Fibroblast of lung (primary cell): ENCODE results near the gene GSG1. TPM values are rescaled to one million over a fixed set of nuclear protein-coding genes. Genes with fewer than 3 reads are reported as not detected.
A peak's percentile ranks its signal among the peaks of the same experiment; 100 is the strongest.

Source experiments
- DNase-seq, 2 donors: peaks; one replicate each; pipeline versions ENCODE4 v3.0.0 to v3.0.0-alpha.2; 2010; ENCODE audit warnings: low read depth in 2 of 2
- H2AFZ ChIP-seq: 2 replicates; pipeline ENCODE4 v1.5.1; 2012; ENCODE audit warnings: low read length, control low read depth, inconsistent platforms
- H3K27ac ChIP-seq: 2 replicates; pipeline ENCODE4 v1.5.1; 2011; ENCODE audit warnings: low read length, control low read depth; ENCODE audit not compliant: insufficient read depth
- H3K27me3 ChIP-seq: 2 replicates; pipeline ENCODE4 v1.5.1; 2011; ENCODE audit warnings: mild to moderate bottlenecking, low read length; ENCODE audit not compliant: control insufficient read depth, insufficient read depth
- H3K36me3 ChIP-seq: 2 replicates; pipeline ENCODE4 v1.5.1; 2011; ENCODE audit warnings: low read length; ENCODE audit not compliant: control insufficient read depth, insufficient read depth
- H3K4me1 ChIP-seq: 2 replicates; pipeline ENCODE4 v1.5.1; 2011; ENCODE audit warnings: low read length; ENCODE audit not compliant: control insufficient read depth, insufficient read depth; ENCODE audit errors: extremely low read depth
- H3K4me2 ChIP-seq: 2 replicates; pipeline ENCODE4 v1.5.1; 2011; ENCODE audit warnings: low read length, control low read depth; ENCODE audit not compliant: insufficient read depth; ENCODE audit errors: extremely low read depth
- H3K4me3 ChIP-seq, 4 experiments: fragments of 200-600 bp in 1 of 4; sonication (generic) in 1 of 4; replicated peaks in 1 of 4; 2 replicates each; pipeline ENCODE4 v1.5.1; 2011 to 2016; ENCODE audit warnings: low read length in 4 of 4, low read depth in 3 of 4, mild to moderate bottlenecking in 3 of 4, control low read depth in 2 of 4, inconsistent platforms in 1 of 4, mixed read lengths in 1 of 4; ENCODE audit not compliant: insufficient read depth in 1 of 4; ENCODE audit errors: control extremely low read depth in 1 of 4
- H3K79me2 ChIP-seq: 2 replicates; pipeline ENCODE4 v1.5.1; 2012; ENCODE audit warnings: mild to moderate bottlenecking, low read length, inconsistent platforms; ENCODE audit not compliant: control insufficient read depth, insufficient read depth
- H3K9ac ChIP-seq: 2 replicates; pipeline ENCODE4 v1.5.1; 2011; ENCODE audit warnings: mild to moderate bottlenecking, low read length, control low read depth; ENCODE audit not compliant: insufficient read depth
- H3K9me3 ChIP-seq: 2 replicates; pipeline ENCODE4 v1.5.1; 2012; ENCODE audit warnings: low read depth, low read length; ENCODE audit not compliant: control insufficient read depth, insufficient read depth
- H4K20me1 ChIP-seq: 2 replicates; pipeline ENCODE4 v1.5.1; 2011; ENCODE audit warnings: low read length; ENCODE audit not compliant: control insufficient read depth, insufficient read depth; ENCODE audit errors: extremely low read depth
- EZH2 ChIP-seq: IDR thresholded peaks from 2 replicates; pipeline ENCODE4 v1.5.1; 2012; ENCODE audit warnings: low read length, control low read depth, mild to moderate bottlenecking; ENCODE audit errors: missing control alignments
- polyA plus RNA-seq, 2 donors: library from polyadenylated mRNA; depleted of rRNA in 1 of 2; stranded (reverse) in 1 of 2; unstranded in 1 of 2; fragments of >200 nt; gene quantifications; 2 replicates each; pipeline ENCODE4 v1.2.1, GENCODE V29; 2011 to 2012; ENCODE audit warnings: missing spikeins in 1 of 2
- total RNA-seq: library from RNA; depleted of rRNA; stranded (reverse); fragments of >200 nt; gene quantifications from 2 replicates; pipeline ENCODE4 v1.2.1, GENCODE V29; 2014
- TF ChIP-seq, protein P1 (sequence below), 2 donors: IDR thresholded peaks in 1 of 2; conservative IDR thresholded peaks in 1 of 2; 1 replicate in 1 of 2; 2 replicates in 1 of 2; pipeline ENCODE4 v1.5.1; 2011 to 2012; ENCODE audit warnings: low read length in 2 of 2, control low read depth in 1 of 2, inconsistent platforms in 1 of 2, low read depth in 1 of 2, mild to moderate bottlenecking in 1 of 2

The GSG1 gene
- total and polyA plus RNA-seq, 2 donors (not counting 1 experiment from before 2014, with no cell fraction given) = 0.66 to 0.93 TPM

DNA sequence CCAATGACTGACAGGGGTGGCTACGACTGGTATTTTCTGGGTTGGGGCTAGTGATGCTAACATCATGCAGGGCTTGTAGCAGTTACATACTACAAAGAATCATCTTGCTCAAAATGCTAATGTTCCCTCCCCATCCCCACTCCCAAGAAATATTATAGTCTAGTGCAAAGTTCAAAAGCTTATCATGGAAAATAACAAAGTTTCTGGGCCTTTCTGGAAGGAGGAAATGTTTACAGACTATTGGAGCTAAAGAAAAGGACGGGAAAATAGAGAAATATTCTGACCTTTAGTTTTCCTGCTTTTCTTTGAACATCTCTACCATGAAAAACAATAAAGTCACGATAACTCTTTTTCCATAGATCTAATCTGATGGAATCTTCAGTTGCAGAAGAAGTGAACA lies 23.2 kb downstream of the GSG1 start:
- DNase-seq = no peak
- no peak overlapping the region for H3K27ac ChIP-seq
- no peaks in the 10 kb centered on the region for H3K36me3 ChIP-seq
- no peaks in the 10 kb centered on the region for H3K4me1 ChIP-seq
- H3K79me2 ChIP-seq = no peaks in the 10 kb centered on the region
- H4K20me1 ChIP-seq = no peaks in the 10 kb centered on the region
- no peak overlapping the region for H3K4me3 ChIP-seq
- no peaks in the 10 kb centered on the region for H3K9me3 ChIP-seq
- no peak overlapping the region for H3K9ac ChIP-seq
- no peaks in the 10 kb centered on the region for H3K27me3 ChIP-seq
- TF ChIP-seq, protein P1, sequence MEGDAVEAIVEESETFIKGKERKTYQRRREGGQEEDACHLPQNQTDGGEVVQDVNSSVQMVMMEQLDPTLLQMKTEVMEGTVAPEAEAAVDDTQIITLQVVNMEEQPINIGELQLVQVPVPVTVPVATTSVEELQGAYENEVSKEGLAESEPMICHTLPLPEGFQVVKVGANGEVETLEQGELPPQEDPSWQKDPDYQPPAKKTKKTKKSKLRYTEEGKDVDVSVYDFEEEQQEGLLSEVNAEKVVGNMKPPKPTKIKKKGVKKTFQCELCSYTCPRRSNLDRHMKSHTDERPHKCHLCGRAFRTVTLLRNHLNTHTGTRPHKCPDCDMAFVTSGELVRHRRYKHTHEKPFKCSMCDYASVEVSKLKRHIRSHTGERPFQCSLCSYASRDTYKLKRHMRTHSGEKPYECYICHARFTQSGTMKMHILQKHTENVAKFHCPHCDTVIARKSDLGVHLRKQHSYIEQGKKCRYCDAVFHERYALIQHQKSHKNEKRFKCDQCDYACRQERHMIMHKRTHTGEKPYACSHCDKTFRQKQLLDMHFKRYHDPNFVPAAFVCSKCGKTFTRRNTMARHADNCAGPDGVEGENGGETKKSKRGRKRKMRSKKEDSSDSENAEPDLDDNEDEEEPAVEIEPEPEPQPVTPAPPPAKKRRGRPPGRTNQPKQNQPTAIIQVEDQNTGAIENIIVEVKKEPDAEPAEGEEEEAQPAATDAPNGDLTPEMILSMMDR (conservative IDR thresholded peaks at IDR 0.05 in 1 of 2, IDR thresholded peaks at IDR 0.05 in 1 of 2; ENCODE audit: low read depth in 1 of 2, low read length in 2 of 2) = no peak
- no peak for TF ChIP-seq EZH2
- no peak overlapping the region for H2AFZ ChIP-seq
- H3K4me2 ChIP-seq = no peak overlapping the region

DNA sequence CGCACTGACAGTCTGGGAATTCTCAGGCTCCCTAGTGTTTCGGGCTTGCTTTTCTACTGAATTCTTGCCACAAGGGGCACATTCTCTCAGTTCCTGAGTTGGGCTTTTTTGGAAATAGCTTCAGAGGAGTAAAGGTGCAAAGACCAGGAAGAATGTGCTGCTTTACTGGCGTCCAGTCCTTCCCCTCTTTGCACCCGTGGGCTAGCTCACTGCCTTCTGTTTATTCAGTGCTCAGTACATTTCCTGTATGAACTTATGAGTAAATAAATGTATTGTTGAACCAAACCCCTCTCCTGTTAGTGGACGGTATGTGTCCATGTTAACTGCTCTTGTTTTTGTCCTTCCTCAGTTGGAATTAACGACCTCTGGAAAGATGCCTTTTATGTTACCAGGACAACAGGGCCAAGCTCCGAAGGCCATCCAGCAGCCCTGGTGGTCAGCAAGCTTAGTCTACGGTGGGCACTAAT lies 24.0 kb downstream of the GSG1 start:
- H3K27ac ChIP-seq = no peak overlapping the region
- H3K4me3 ChIP-seq = no peak overlapping the region
- no peak for TF ChIP-seq EZH2
- TF ChIP-seq, protein P1 (conservative IDR thresholded peaks at IDR 0.05 in 1 of 2, IDR thresholded peaks at IDR 0.05 in 1 of 2; ENCODE audit: low read depth in 1 of 2, low read length in 2 of 2) = peak in 1 of 2 donors; percentile 6
- H3K4me1 ChIP-seq = peaks cover 2% of the 10 kb centered on the region
- no peaks in the 10 kb centered on the region for H3K79me2 ChIP-seq
- no peak overlapping the region for H3K4me2 ChIP-seq
- no peaks in the 10 kb centered on the region for H3K9me3 ChIP-seq
- no peaks in the 10 kb centered on the region for H4K20me1 ChIP-seq
- no peak overlapping the region for H3K9ac ChIP-seq
- H3K36me3 ChIP-seq = no peaks in the 10 kb centered on the region
- H3K27me3 ChIP-seq = no peaks in the 10 kb centered on the region
- DNase-seq = no peak
- no peak overlapping the region for H2AFZ ChIP-seq

DNA sequence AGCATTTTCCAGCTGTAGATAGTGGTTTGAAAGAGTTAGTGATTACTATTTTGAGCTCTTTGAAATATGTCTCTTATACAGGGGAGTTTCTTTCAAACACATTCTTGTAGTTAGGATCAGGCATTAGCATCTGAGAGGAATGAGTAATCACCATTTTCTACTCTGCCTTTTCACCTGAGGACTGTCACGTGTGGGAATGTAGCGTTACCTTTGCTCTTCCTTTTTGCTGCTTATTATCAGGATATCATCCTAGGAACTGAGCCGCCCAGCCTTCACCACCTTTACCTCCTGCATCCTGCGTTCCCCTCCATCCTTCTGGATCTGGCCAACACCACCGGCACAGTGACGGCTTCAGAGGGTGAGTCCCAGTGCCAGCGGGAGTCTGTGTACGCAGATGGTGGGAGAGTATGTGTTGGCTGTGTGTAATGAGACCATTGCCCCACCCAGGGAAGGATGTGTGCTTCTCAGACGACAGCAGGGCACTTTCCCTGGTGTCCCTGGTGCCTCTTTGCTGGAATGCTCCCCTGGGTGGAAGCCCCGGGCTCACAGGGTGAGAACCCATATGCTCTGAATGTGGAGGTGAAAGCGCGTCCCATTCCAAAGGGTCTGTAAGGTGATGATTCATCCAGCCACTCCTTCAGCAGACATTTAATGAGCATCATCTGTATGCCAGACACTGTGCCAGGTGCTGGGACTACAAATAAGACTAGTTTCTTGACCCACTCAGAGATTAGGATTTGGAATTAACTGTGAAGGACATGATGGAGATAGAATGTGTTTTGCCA lies 27.5 kb downstream of the GSG1 start:
- no peak overlapping the region for H3K4me2 ChIP-seq
- DNase-seq = peak in 1 of 2 donors; percentile 23
- H3K4me3 ChIP-seq = no peak overlapping the region
- H3K27me3 ChIP-seq = no peaks in the 10 kb centered on the region
- no peak overlapping the region for H3K27ac ChIP-seq
- H3K4me1 ChIP-seq = peaks cover 6% of the 10 kb centered on the region
- peaks cover 3% of the 10 kb centered on the region for H3K36me3 ChIP-seq
- H3K9ac ChIP-seq = no peak overlapping the region
- no peak overlapping the region for H2AFZ ChIP-seq
- TF ChIP-seq, protein P1 (conservative IDR thresholded peaks at IDR 0.05 in 1 of 2, IDR thresholded peaks at IDR 0.05 in 1 of 2; ENCODE audit: low read depth in 1 of 2, low read length in 2 of 2) = no peak
- TF ChIP-seq EZH2 = no peak
- H3K9me3 ChIP-seq = no peaks in the 10 kb centered on the region
- H4K20me1 ChIP-seq = no peaks in the 10 kb centered on the region
- no peaks in the 10 kb centered on the region for H3K79me2 ChIP-seq
